GM23338 (cell line): ENCODE data around the gene SHC4. TPM values are rescaled to one million over a fixed set of nuclear protein-coding genes. Genes with fewer than 3 reads are reported as not detected.

Experiments
- ATAC-seq: fragments of 200-7000 bp; cut with Tn5 transposase; 3 replicates; pipeline ENCODE4 v1.9.1; 2020
- DNase-seq: peaks from one replicate; pipeline ENCODE4 v3.0.0-alpha.2; 2015; ENCODE audit warnings: low spot score
- H2AFZ ChIP-seq: fragments of 200-600 bp; sonication (generic); 2 replicates; pipeline ENCODE4 v1.8.0; 2016; ENCODE audit warnings: antibody characterized with exemption, mild to moderate bottlenecking, moderate library complexity
- H3F3A ChIP-seq: fragments of 200-600 bp; sonication (generic); replicated peaks from 2 replicates; pipeline ENCODE4 v1.8.0; 2017; ENCODE audit warnings: antibody characterized with exemption, mixed run types, low read depth
- H3K27ac ChIP-seq: fragments of 200-600 bp; sonication (generic); 2 replicates; pipeline ENCODE4 v1.6.1; 2016; ENCODE audit warnings: low read depth
- H3K27me3 ChIP-seq: fragments of 200-600 bp; sonication (generic); 2 replicates; pipeline ENCODE4 v1.8.0; 2016; ENCODE audit warnings: mild to moderate bottlenecking, mixed run types, moderate library complexity; ENCODE audit not compliant: insufficient read depth
- H3K36me3 ChIP-seq: fragments of 200-600 bp; sonication (generic); 2 replicates; pipeline ENCODE4 v1.8.0; 2016; ENCODE audit warnings: mild to moderate bottlenecking; ENCODE audit not compliant: insufficient read depth
- H3K4me1 ChIP-seq: fragments of 200-600 bp; sonication (generic); 2 replicates; pipeline ENCODE4 v1.8.0; 2016; ENCODE audit warnings: mild to moderate bottlenecking, moderate library complexity; ENCODE audit not compliant: insufficient read depth
- H3K4me2 ChIP-seq: fragments of 200-600 bp; sonication (generic); 2 replicates; pipeline ENCODE4 v1.7.1; 2017; ENCODE audit warnings: mixed run types
- H3K4me3 ChIP-seq: fragments of 200-600 bp; sonication (generic); 2 replicates; pipeline ENCODE4 v1.6.1; 2016; ENCODE audit warnings: mixed run types
- H3K79me2 ChIP-seq: fragments of 200-600 bp; sonication (generic); replicated peaks from 2 replicates; pipeline ENCODE4 v1.8.0; 2017; ENCODE audit warnings: mild to moderate bottlenecking; ENCODE audit not compliant: insufficient read depth
- H3K9me2 ChIP-seq: fragments of 200-600 bp; sonication (generic); 2 replicates; pipeline ENCODE4 v1.8.0; 2017; ENCODE audit not compliant: insufficient read depth
- H4K20me1 ChIP-seq: fragments of 200-600 bp; sonication (generic); replicated peaks from 2 replicates; pipeline ENCODE4 v1.8.0; 2017; ENCODE audit warnings: mild to moderate bottlenecking; ENCODE audit not compliant: insufficient read depth
- H3K27ac Mint-ChIP-seq: 2 replicates; pipeline ENCODE4 v1.8.0; 2020; ENCODE audit warnings: inconsistent platforms, mild to moderate bottlenecking, moderate library complexity, mixed read lengths
- H3K27me3 Mint-ChIP-seq: 3 replicates; pipeline ENCODE4 v1.8.0; 2022; ENCODE audit warnings: low read depth, mild to moderate bottlenecking, moderate library complexity, mixed read lengths, inconsistent platforms; ENCODE audit not compliant: insufficient read depth, poor library complexity
- H3K36me3 Mint-ChIP-seq: 3 replicates; pipeline ENCODE4 v1.8.0; 2021; ENCODE audit warnings: low read depth, mild to moderate bottlenecking, inconsistent platforms, moderate library complexity, mixed read lengths
- H3K4me1 Mint-ChIP-seq: 3 replicates; pipeline ENCODE4 v1.8.0; 2020; ENCODE audit warnings: mild to moderate bottlenecking, inconsistent platforms, mixed read lengths
- H3K4me3 Mint-ChIP-seq: 3 replicates; pipeline ENCODE4 v1.8.0; 2021; ENCODE audit warnings: moderate library complexity, mild to moderate bottlenecking, inconsistent platforms, mixed read lengths
- H3K9me3 Mint-ChIP-seq: 3 replicates; pipeline ENCODE4 v1.8.0; 2020; ENCODE audit warnings: moderate library complexity, mild to moderate bottlenecking, inconsistent platforms, mixed read lengths
- CREB1 ChIP-seq: fragments of 250-450 bp; sonication (Bioruptor Pico); IDR thresholded peaks from 2 replicates; pipeline ENCODE4 v1.5.0; 2020; ENCODE audit warnings: low read depth, mild to moderate bottlenecking, moderate library complexity
- ETS1 ChIP-seq: IDR thresholded peaks from 2 replicates; pipeline ENCODE4 v1.6.1; 2016; ENCODE audit warnings: antibody characterized with exemption
- EZH2 ChIP-seq: fragments of 200-600 bp; sonication (generic); IDR thresholded peaks from one replicate; pipeline ENCODE4 v1.8.0; 2017; ENCODE audit warnings: antibody characterized with exemption, mild to moderate bottlenecking, low read depth; ENCODE audit not compliant: unreplicated experiment
- EZH2phosphoT487 ChIP-seq: fragments of 200-600 bp; sonication (generic); IDR thresholded peaks from one replicate; pipeline ENCODE4 v1.8.1; 2018; ENCODE audit warnings: antibody characterized with exemption; ENCODE audit not compliant: unreplicated experiment
- JUNB ChIP-seq: IDR thresholded peaks from one replicate; pipeline ENCODE4 v1.6.1; 2016; ENCODE audit warnings: antibody characterized with exemption; ENCODE audit not compliant: unreplicated experiment
- NANOG ChIP-seq: IDR thresholded peaks from 2 replicates; pipeline ENCODE4 v1.6.1; 2016; ENCODE audit warnings: antibody characterized with exemption, borderline replicate concordance
- POLR2AphosphoS5 ChIP-seq: IDR thresholded peaks from 2 replicates; pipeline ENCODE4 v1.6.1; 2016; ENCODE audit warnings: antibody characterized with exemption, low read depth
- REST ChIP-seq: IDR thresholded peaks from one replicate; pipeline ENCODE4 v1.6.1; 2018; ENCODE audit warnings: antibody characterized with exemption; ENCODE audit not compliant: unreplicated experiment
- STAT1 ChIP-seq: IDR thresholded peaks from one replicate; pipeline ENCODE4 v1.6.1; 2016; ENCODE audit warnings: antibody characterized with exemption; ENCODE audit not compliant: unreplicated experiment
- ZNF114 ChIP-seq: fragments of 250-450 bp; sonication (Bioruptor Pico); IDR thresholded peaks from 2 replicates; pipeline ENCODE4 v1.5.0; 2020; ENCODE audit warnings: mild to moderate bottlenecking, moderate library complexity
- ZNF331 ChIP-seq: fragments of 250-450 bp; sonication (Bioruptor Pico); IDR thresholded peaks from 2 replicates; pipeline ENCODE4 v1.5.0; 2020; ENCODE audit warnings: low read depth, mild to moderate bottlenecking, moderate library complexity
- ZNF462 ChIP-seq: fragments of 250-450 bp; sonication (Bioruptor Pico); IDR thresholded peaks from 2 replicates; pipeline ENCODE4 v1.5.0; 2020; ENCODE audit warnings: mild to moderate bottlenecking, moderate library complexity
- polyA plus RNA-seq: library from polyadenylated mRNA; unstranded; fragments of >200 nt; fragmentation: Nextera tagmentation; extraction: Ambion mirVana; gene quantifications from 2 replicates; pipeline ENCODE4 v1.2.1, GENCODE V29; 2016
- total RNA-seq: library from RNA; depleted of rRNA; stranded (reverse); fragments of >200 nt; shearing (Covaris generic); gene quantifications from 2 replicates; pipeline ENCODE4 v1.2.3, GENCODE V29; 2014
- TF ChIP-seq, protein P1 (sequence below), 2 experiments: fragments of 200-600 bp in 1 of 2; sonication (generic) in 1 of 2; conservative IDR thresholded peaks; 2 replicates each; pipeline versions ENCODE4 v1.5.1 to v1.6.1; 2016 to 2017; ENCODE audit warnings: antibody characterized with exemption in 2 of 2, low read depth in 2 of 2, mild to moderate bottlenecking in 2 of 2, moderate library complexity in 1 of 2

The SHC4 gene
- total and polyA plus RNA-seq, 2 experiments from 2014 or later = 0.21 to 0.32 TPM

- Mint-ChIP-seq H3K4me3 (no peak overlapping the region), H3K4me1 (0 out of 3 replicates have a peak, but pooled peaks cover 4% of the 10 kb centered on the region), H3K9me3 (no peaks in the 10 kb centered on the region), H3K27ac (no peak overlapping the region; the same call in 1 of the 2 replicates), H3K36me3 (no peaks in the 10 kb centered on the region), H3K27me3 (no peaks in the 10 kb centered on the region)
- H3K4me1 ChIP-seq = no peaks in the 10 kb centered on the region
- DNase-seq = no peak
- no peaks in the 10 kb centered on the region for H3F3A ChIP-seq
- H3K36me3 ChIP-seq = no peaks in the 10 kb centered on the region
- no peak overlapping the region for H3K27ac ChIP-seq
- no peak overlapping the region for H3K4me3 ChIP-seq
- H2AFZ ChIP-seq = peak overlapping the region; percentile 85; the same call in 1 of the 2 replicates
- no peak overlapping the region for H3K4me2 ChIP-seq
- 0 out of 2 replicates have a peak, but pooled peaks cover 3% of the 10 kb centered on the region for H3K9me2 ChIP-seq
- TF ChIP-seq JUNB = no peak
- TF ChIP-seq REST = no peak
- TF ChIP-seq STAT1 = no peak
- no peak for TF ChIP-seq EZH2
- no peak for TF ChIP-seq POLR2AphosphoS5
- TF ChIP-seq ZNF114 (CRISPR knock-in tag) = no peak
- no peak for TF ChIP-seq CREB1
- TF ChIP-seq, protein P1, sequence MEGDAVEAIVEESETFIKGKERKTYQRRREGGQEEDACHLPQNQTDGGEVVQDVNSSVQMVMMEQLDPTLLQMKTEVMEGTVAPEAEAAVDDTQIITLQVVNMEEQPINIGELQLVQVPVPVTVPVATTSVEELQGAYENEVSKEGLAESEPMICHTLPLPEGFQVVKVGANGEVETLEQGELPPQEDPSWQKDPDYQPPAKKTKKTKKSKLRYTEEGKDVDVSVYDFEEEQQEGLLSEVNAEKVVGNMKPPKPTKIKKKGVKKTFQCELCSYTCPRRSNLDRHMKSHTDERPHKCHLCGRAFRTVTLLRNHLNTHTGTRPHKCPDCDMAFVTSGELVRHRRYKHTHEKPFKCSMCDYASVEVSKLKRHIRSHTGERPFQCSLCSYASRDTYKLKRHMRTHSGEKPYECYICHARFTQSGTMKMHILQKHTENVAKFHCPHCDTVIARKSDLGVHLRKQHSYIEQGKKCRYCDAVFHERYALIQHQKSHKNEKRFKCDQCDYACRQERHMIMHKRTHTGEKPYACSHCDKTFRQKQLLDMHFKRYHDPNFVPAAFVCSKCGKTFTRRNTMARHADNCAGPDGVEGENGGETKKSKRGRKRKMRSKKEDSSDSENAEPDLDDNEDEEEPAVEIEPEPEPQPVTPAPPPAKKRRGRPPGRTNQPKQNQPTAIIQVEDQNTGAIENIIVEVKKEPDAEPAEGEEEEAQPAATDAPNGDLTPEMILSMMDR (conservative IDR thresholded peaks at IDR 0.05; ENCODE audit: low read depth in 2 of 2) = no peak
- TF ChIP-seq EZH2phosphoT487 = no peak
- no peak for TF ChIP-seq NANOG
- TF ChIP-seq ETS1 = no peak
- TF ChIP-seq ZNF462 = no peak
- TF ChIP-seq ZNF331 (CRISPR knock-in tag) = no peak
- no peaks in the 10 kb centered on the region for H4K20me1 ChIP-seq
- H3K27me3 ChIP-seq = no peaks in the 10 kb centered on the region
- no peak for ATAC-seq
- H3K79me2 ChIP-seq = no peaks in the 10 kb centered on the region
Observed at GRCh38 chr15:48913141-48913540, 50.6 kb downstream of the SHC4 start.
